LNCAP (cell line): Measurements from ENCODE around the gene SPINK7.

ENCODE experiments used
- CTCF ChIP-seq: fragments of 450-650 bp; IDR thresholded peaks from 2 replicates; pipeline ENCODE4 v1.5.1; 2017; ENCODE audit warnings: mild to moderate bottlenecking

The SPINK7 gene

GRCh38 chr5:148312153-148312552 is at the start of gene SPINK7:
TSS of gene SPINK7 (plus strand) at chr5:148312423. CDS start at chr5:148312484, 61 bp downstream.
- TF ChIP-seq CTCF = no peak

- TF ChIP-seq CTCF = no peak
Observed at GRCh38 chr5:148267962-148268361, 44.3 kb upstream of the SPINK7 start.

- no peak for TF ChIP-seq CTCF
Observed at GRCh38 chr5:148268566-148268965, 43.7 kb upstream of the SPINK7 start, which contains the start of gene SPINK13. TSS of gene SPINK13 (plus strand) at chr5:148268794. CDS start at chr5:148270073, 1,279 bp downstream.

- peak; percentile 65 for TF ChIP-seq CTCF
Observed at GRCh38 chr5:148290271-148291195, 21.7 kb upstream of the SPINK7 start.

- no peak for TF ChIP-seq CTCF
Observed at GRCh38 chr5:148297731-148298130, 14.5 kb upstream of the SPINK7 start.

- no peak for TF ChIP-seq CTCF
Observed at GRCh38 chr5:148306446-148306845, 5.8 kb upstream of the SPINK7 start.

- TF ChIP-seq CTCF = no peak
Observed at GRCh38 chr5:148309019-148309418, 3.2 kb upstream of the SPINK7 start.
